ENCODE measurements around the gene TMEM106B.
"Not testable (repeated sequence)": the region's sequence is repeated elsewhere in the genome, so short reads cannot be mapped to it uniquely, and the experiment has no call there.

TMEM106B gene

GRCh38 chr7:12211054-12211710 lies at the start of gene TMEM106B:
Gene TMEM106B (plus strand): TSS chr7:12211294. CDS start chr7:12214811, 3,517 bp downstream.
- DNase-seq = peak; percentile 98

- DNase-seq = no peak
Observed at GRCh38 chr7:12162415-12163113, 48.5 kb upstream of the TMEM106B start.

GRCh38 chr7:12168065-12168464 lies 43.0 kb upstream of the TMEM106B start:
- not testable (repeated sequence) for DNase-seq

GRCh38 chr7:12169981-12170820 lies 40.9 kb upstream of the TMEM106B start:
- DNase-seq = not testable (repeated sequence)

- no peak for DNase-seq
Observed at GRCh38 chr7:12173671-12174070, 37.4 kb upstream of the TMEM106B start.

GRCh38 chr7:12174931-12175330 lies 36.2 kb upstream of the TMEM106B start:
- DNase-seq = no peak

GRCh38 chr7:12178317-12178716 lies 32.8 kb upstream of the TMEM106B start:
- no peak for DNase-seq

- DNase-seq = no peak
Observed at GRCh38 chr7:12194426-12194825, 16.7 kb upstream of the TMEM106B start.

- DNase-seq = no peak
Observed at GRCh38 chr7:12196386-12196785, 14.7 kb upstream of the TMEM106B start.

- no peak for DNase-seq
Observed at GRCh38 chr7:12199363-12199762, 11.7 kb upstream of the TMEM106B start.

- no peak for DNase-seq
Observed at GRCh38 chr7:12207046-12207445, 4.0 kb upstream of the TMEM106B start.

- DNase-seq = no peak
Observed at GRCh38 chr7:12209221-12209620, 1.9 kb upstream of the TMEM106B start.

- DNase-seq = peak; percentile 90
Observed at GRCh38 chr7:12210179-12211053, 678 bp upstream of the TMEM106B start.

- peak; percentile 79 for DNase-seq
Observed at GRCh38 chr7:12211711-12212485, 804 bp downstream of the TMEM106B start.

- DNase-seq = no peak
Observed at GRCh38 chr7:12217311-12217710, 6.2 kb downstream of the TMEM106B start.

- peak; percentile 45 for DNase-seq
Observed at GRCh38 chr7:12220389-12221046, 9.4 kb downstream of the TMEM106B start.

GRCh38 chr7:12221414-12221813 lies 10.3 kb downstream of the TMEM106B start:
- no peak for DNase-seq

- no peak for DNase-seq
Observed at GRCh38 chr7:12222889-12223579, 11.9 kb downstream of the TMEM106B start.

- DNase-seq = not testable (repeated sequence)
Observed at GRCh38 chr7:12225017-12225416, 13.9 kb downstream of the TMEM106B start.

GRCh38 chr7:12226756-12227155 lies 15.7 kb downstream of the TMEM106B start:
- DNase-seq = no peak

GRCh38 chr7:12228024-12228423 lies 16.9 kb downstream of the TMEM106B start:
- no peak for DNase-seq

Data from NCI-H1092 treated with DMSO at 0.1 percent for 48 hours (cell line).